HT-29 (cell line): ENCODE measurements around the gene WDR5. TPM values are rescaled to one million over a fixed set of nuclear protein-coding genes. Genes with fewer than 3 reads are reported as not detected.

Experiments
- DNase-seq: peaks from one replicate; pipeline ENCODE4 v3.0.0-alpha.2; 2015; ENCODE audit warnings: low spot score
- total RNA-seq: library from RNA; depleted of rRNA; stranded (reverse); fragments of >200 nt; shearing (Covaris generic); gene quantifications from 2 replicates; pipeline ENCODE4 v1.2.3, GENCODE V29; 2014

Gene WDR5
- total RNA-seq, 1 experiment from 2014 or later = 37.3 TPM

DNA sequence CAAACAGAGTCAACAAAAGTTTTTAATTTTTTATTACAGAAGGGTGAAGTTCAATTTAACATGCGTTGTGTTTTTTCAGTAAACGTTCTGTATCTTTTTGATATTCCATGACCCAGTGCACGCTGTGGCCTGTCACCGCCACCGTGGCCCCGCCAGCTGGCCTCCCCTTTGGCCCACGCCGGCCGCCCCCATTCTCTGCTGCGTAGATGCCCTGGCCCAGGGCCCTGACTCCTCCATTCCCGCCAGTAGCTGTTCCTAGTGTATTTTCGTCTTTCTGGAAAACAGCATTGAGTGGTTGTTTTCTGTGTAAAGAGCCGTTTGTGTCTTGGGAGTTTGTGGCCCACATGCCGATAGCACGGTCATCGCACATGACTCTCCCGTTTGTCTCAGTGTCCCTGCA lies 22.4 kb downstream of the WDR5 start:
- DNase-seq = no peak

DNA sequence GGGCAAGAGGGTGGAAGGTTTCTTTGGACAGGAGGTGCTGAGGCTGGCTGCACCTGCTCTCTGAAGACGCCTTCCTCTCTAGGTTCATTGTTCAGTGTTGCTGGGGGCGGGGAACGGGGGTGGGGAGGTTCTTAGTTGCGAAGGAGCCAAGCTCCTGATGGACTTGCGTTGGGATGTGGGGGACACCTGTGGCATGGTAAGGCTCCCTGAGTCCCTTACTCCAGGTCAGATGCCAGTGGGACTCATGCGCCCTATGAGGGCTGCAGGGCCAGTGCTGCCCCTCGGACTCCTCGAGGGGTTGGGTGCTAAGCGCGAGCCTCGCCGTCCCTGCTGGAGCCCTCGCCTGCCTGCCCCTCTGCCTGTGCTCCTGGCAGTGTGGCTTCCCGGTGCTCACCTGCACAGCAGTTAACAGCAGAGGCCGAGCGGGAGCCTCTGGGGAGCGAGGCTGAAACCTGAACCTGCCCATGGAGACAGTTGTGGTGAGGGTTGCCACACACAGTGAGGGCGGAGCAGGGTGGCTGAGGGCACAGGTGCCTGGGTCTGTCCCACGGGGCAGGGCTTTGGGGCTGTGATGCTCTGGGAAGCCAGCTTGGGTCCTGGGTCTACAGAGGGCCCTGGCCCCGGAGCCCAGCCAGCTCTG lies 23.0 kb downstream of the WDR5 start:
- no peak for DNase-seq

DNA sequence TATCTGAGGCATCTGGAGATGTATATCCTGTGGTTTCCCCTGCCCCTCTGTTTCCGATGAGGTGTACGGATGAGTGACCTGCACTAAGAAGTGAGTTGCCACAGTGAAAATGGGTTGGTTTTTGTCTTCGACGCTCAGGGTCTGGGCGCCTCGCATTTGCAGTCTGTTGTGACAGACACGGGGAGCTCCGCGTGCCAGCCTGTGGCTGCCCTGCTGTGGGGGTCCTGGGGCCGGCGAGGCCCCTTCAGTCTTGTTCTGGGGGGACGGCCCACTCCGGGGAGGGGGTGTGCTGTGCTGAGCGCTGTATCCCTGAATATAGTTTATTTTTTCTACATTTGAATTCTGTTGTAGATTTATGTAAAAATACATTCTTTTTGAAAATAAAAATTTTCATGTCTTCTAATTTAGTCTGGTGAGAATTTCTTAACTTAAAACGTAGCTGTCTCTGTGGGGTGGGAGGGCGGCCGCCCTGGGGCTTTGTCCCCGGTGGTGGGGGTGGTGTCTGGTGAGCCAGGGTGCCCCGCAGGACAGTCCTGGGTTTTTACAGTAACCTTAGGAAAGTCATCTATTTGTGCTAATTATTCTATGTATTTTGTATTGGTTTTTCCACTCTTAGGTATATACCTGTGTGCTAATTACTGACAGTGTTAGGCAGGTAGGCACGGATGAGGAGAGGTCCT lies 23.8 kb downstream of the WDR5 start:
- no peak for DNase-seq

DNA sequence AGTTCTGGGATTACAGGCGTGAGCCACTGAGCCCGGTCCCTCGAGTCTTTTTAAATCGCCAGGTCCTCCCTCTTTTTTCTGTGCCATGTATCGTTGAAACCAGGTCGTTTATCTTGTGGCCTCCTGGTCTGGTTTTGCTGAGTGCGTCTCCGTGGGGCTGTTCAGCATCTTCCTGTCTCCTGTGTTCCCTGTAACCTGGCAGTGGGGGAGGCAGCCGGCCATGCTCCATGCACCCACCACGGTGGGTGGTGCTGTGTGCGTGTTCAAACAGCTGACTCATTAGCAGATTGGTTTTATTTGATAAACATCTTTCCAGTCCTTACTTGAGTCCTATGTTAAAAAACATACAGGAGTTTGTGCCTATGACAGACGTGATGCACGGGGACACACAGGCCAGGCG lies 25.8 kb downstream of the WDR5 start:
- DNase-seq = no peak

DNA sequence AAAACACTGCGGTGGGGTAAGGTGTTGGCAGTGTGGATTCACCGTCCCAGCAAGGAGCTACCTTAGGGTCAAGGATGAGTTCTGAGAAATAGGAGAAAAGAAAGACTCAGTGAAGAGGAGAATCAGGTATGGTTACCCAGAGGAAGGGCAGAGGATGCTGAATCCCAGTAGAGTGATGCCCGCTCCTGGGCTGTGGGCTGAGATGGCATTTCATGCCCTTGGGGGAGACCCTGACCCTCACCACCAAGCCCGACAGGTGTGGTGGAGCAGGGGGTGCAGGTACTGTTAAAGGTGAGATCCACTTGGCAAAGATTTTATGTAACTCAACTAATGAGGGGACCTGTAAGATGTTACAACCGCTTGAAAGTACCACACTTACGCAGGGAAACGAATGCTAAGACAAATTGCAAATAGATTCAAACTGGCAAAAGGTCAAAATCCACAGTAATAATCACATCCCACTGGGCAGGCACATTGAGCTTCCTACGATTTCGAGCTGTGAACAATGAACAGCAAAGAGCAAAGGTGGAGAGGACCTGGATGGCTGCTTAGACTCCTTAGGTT lies 26.4 kb downstream of the WDR5 start:
- DNase-seq = no peak

DNA sequence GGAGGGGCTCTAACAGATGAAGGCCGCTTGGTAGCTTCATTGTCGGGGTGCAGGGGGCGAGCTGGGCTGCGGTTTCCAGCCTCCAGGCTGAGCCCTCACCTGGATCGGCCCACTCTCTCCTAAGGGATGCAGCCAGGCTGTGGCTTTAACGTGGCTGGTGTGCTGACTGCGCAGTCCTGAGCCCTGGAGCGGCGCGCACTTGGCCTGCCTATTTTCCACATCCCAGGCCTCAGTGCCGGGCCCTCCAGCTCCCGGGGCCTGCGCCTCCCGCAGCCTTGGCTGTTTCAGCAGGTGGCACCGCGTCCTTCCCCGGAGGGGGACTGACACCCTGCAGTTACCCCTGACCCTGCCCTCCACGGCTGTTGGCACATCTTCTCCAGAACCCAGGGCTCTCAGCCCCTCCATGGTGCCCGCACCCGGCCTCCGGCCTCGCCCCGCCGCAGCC lies 27.1 kb downstream of the WDR5 start:
- DNase-seq = peak; percentile 38

DNA sequence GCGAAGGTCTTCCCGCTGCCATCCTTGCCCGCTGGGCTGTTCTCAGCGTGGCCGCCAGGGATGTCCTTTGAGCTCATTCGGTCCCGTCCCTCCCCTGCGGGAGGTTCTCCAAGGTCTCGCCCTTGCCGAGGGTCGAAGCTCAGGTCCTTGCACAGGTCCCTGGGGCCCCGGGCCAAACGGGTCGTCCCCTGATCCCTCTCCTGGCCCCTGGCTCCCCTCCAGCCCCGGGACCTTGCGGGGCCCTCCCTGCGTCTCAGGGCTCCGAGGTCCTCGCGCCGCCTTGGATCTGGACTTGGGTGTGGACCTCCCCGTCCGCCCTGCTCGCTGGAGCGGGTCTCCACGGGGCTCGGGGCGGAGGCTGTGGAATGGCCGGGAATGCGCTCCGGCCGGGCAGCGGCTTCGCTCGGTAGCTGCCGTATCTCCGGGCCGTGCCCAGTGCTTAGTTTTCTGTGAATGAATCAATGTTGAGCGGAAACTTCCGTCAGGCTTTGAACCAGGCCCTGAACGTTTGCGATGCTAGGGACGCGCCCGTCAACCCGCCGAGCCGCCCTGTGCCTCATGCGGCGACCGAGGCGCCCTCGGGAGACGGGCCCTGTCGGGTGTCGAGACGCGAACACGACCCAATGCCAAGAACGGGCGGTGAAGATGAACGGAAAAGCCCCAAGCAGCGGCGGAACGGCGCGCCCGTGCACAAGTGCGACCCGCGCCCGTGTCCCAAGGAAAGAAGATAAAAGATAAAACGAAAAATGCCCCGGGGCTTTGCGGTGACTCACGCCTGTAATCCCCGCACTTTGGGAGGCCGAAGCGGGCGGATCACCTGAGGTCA lies 27.7 kb downstream of the WDR5 start:
- peak; percentile 73 for DNase-seq

DNA sequence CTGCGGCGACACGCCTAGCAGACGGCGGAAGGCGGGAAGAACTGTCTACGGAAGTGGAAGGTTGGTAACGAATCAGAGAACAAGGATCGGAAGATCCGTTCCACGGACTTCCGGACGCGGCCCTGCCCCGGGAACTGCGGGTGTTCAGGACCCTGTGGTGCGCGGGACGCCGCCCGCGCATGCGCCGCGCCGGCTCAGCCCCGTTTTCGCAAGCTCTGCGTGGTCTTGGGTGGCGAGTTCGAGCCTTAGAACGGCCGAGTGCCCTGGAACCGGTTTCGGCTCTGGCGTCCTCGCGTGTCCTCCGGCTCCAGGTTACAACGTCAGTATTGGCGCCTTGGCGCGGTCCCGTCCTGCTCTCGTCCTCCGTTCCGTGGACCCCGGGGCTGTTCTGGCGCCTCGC lies 29.0 kb downstream of the WDR5 start:
- DNase-seq = no peak

DNA sequence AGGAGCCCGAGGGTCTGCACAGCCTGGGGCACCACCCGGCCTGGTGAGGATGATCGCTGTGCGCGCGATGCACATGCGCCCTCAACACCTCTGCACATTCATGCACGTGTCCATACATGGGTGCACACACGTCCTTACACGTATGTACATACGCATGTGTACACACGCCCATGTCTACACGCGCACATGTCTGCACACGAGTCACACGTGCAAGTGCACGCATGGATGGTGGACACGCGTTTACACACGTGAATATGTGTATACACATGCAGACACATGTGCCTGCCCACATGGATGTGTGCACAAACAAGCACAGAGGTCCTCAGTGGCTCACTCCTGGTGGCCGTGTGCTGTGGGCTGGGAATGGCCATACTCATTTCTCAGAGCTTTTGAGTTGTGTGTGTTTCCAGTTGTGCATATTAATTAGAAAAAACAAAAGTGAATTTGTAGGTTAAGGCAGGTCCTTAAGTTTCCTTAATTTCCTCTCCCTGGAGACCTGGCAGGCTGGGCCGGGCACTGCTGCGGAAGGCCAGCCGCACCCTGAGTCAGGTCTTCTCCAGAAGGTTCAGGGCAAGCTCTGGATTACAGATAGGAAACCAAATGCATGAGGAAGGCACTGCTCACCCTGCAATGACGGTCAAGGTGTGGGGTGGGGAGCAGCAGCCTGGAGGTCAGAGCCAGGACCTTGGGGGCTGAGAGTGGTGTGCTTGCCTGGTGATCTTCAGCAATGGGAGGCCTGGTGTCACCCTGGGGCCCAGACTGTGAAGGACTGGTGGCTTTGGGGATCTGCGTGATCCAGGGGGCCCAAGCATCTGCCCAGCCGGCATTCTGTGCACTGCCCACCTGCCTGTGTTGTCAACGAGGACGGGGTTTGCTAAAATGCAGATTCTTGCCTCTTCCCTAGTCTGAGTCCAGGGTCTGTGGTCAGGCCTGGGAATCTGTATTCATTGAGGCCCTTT lies 29.8 kb downstream of the WDR5 start:
- DNase-seq = no peak

DNA sequence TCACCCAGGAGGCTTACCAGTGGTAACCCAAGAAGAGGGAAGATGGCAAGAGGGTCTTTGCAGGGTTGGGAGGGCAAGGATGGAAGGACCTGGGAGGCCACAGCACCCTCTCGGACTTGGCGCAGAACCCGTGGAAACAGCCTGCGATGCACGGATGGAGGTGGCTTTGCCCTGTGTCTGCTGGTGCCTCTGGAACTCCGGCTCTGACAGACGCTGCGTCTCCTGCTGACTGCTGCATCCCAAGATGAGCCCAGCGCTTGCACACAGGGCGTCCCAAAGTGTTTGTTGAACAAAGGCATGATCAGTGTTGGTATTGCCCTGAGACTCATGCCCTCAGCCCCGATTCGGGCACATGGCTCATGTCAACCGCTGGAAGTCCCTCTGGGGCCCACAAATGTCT lies 30.5 kb downstream of the WDR5 start:
- no peak for DNase-seq

DNA sequence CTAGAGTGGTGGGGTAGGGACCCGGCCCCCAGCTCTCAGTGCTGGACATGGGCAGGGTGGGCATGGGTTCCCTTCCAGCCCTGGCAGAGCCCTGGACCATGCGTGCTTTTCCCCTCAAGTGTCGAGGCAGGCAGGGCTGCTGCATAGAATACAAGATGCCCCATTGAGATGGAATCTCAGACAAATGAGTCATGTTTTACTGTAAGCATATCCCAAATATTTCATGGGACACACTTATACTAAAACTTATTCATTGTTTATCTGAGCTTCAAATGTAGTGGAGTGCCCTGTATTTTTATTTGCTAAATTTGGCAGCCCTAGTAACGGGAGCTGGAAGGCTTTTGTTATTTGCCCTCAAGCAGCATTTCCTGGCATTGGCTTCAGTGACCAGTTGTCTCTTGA lies 31.6 kb downstream of the WDR5 start:
- DNase-seq = no peak

DNA sequence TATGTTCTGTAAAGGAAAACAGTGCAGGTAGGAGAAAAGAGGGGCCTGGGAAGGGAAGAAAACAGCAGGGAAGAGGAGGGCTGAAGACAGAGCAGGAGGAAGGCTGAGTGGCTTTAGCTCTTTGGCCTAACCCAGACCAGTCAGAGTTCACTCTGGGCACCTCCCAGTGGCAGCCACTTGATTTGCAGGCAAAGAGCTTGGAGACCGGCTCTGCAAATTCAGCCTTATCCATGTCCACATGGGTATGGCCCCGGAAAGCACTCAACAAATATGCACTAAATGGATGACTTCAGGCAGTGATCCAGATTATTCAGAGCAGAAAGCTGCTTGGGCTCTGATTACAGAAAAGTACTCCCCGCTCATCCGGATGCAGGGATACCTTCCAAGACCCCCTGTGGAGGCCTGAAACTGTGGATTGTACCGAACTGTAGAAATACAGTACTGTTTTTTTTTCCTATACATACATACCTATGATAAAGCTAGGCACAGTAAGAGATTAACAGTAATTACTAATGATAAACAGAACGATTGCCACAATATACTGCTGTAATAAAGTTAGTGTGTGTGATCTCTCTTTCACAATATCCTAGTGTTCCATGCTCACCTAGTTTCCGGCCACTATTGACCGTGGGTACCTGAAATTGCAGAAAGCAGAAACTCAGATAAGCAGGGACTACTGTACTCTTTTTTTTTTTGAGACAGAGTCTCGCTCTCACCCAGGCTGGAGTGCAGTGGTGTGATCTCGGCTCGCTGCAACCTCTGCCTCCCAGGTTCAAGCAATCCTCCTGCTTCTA lies 33.1 kb downstream of the WDR5 start:
- DNase-seq = peak; percentile 45

DNA sequence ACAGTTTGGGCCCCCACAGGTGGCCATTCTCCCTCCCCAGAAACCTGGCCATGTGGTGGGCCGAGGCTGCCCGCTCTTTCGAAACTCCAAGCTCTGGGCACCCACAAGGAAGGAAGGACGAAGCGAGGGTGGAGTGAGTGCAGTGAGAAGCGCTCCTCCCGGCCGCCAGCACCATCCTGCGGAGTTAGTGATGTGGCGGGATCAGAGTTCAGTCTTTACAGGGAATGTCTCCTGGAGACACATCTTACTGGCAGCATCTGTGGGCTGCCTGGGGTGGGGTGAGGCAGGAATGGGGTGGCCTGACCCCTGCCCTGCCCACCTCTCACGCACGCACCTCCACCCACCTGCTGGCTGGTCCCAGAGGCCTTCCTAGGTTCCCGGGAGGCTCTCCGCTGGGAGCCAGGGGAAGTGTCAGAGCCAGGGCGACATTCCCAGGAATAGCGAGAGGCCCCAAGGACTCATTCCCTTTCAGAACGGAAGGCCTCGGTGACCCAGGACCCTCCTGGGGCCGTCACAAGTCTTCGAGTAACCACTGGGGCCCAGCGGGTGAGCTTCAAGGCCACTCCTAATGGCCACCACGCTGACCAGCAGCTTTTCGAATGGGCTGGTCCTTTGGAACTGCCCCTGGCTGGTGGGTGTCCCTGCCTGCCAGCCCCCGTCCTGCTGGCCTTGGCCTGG lies 34.0 kb downstream of the WDR5 start:
- DNase-seq = peak; percentile 39

DNA sequence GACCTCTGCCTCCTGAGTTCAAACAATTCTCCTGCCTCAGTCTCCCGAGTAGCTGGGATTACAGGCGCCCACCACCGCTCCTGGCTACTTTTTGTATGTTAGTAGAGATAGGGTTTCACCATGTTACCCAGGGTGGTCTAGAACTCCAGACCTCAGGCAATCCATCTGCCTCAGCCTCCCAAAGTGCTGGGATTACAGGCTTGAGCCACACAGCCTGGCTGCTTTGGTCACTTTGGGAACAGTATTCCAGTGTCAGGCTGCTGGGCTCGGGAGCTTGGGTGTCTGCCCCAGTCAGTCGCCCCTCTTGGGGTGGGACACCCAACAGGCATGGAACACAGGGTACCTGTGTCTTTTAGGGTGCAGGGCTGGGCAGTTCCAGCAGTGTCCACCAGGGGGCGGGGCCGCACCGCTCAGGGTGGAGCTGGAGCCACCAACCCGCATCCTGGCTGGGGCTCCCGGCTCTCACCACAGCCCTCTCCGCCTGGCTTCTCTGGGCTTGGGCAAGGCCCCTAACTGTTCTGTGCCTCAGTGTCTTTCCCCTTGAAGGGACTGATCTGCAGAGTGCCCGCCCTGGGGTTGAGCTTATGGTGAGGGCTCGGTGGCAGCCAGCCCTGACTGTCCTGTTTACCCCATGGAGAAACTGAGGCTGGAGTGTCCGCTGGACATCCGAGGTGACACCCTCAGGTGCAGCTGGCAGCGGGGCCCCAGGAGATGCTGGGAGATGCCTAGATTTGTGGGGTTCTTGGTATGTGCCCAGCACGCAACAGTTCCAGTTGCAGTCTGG lies 34.8 kb downstream of the WDR5 start:
- no peak for DNase-seq

DNA sequence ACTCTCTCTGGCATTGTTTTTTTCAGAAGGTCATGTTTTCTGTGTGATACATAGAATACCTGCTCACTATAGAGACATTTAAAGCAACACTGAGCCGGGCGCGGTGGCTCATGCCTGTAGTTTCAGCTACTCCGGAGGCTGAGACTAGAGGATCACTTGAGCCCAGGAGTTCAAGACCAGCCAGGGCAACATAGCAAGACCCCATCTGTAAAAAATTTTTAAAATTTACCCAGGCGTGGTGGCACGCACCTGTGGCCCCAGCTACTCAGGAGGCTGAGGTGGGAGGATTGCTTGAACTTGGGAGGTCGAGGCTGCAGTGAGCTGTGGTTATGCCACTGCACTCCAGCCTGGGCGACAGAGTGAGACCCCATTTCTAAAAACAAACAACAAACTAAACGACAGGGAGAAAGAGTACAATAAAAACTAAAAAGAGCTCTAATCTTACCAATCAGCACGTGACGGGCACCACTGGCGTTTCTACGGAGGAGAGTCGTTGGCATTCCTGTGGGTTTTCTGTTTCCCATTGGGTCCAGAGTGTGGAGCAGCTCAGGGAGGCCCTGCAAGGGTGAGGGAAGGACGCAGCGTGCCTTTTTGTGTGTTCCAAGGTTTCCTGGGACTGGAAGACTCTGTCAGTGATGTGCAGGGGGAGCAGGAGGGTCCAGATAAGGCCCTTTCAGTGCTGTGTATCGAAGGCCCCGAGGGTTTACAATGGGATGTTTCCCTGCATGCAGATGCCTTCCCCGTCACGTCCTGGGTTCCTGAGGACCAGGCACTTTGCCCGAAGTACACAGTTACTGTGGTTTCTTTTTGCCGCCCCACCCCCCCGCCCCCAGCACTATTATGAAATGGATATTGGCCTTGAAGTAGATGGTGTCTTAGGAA lies 35.7 kb downstream of the WDR5 start:
- DNase-seq = no peak

DNA sequence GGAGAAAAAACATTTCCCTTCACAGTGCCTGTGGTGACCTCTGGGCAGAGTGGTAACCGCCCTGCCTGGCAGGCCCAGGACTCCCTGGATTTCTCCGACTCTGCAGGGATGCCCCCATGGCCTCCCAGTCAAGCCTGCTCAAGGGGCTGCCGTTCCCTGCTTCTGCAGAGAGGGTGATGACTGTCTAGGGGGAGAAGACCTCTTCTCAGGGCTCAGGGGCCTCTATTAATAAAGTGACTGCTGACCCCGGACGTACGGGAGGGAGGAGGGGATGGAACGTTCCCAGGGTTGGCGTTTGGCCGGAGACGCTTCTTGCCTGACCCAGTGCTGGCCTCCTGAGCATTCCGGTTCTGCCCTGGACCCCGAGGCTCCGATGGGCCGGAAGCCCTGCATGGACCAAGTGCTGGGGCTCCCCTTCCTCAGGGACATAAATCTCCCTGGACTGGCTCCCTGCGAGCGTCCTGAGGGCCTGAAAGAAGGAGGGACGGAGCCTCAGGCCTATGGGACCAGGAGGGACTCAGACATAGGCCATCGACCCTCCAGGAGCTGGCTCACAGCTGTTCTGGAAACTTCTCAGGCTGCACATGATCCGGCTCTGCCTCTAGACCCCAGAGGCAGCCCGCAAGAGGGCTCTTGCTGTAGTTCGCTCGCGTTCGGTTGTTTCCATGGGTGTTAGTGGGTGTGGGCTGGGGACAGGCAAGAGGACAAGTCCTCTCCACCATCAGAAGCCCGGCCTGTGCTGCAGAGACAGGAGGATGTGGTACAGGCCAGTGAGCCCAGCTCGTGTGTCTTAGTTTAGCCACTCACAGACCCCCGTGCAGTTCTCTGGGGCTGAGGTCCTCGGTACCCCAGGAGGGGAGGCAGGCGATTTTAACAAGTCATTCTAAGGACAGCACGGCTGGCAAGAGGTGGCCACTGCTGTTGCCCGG lies 36.6 kb downstream of the WDR5 start:
- DNase-seq = no peak
